ENCODE measurements around the gene ESPNL. TPM values are rescaled to one million over a fixed set of nuclear protein-coding genes. Genes with fewer than 3 reads are reported as not detected.
A peak's percentile ranks its signal among the peaks of the same experiment; 100 is the strongest.

ESPNL gene
- total and polyA plus RNA-seq, 9 of the 15 experiments (the other 6 are each of a cell fraction or from before 2014, with no cell fraction given): 0.03 to 0.09 (median 0.05) TPM; not detected in 3

- Histone ChIP-seq H3K79me2 (ENCODE audit: control insufficient read depth, insufficient read depth, low read length) (no peaks in the 10 kb centered on the region), H3K27ac (ENCODE audit: extremely low read depth, low read depth, low read length) (no peak overlapping the region), H3K4me1 (replicated peaks in 1 of 2; ENCODE audit: control insufficient read depth in 2 of 2, insufficient read depth in 2 of 2, low read length in 2 of 2) (peaks cover 6 to 34% of the 10 kb centered on the region in 2 experiments; a peak in 3 of 5 replicates), H4K20me1 (replicated peaks; ENCODE audit: control insufficient read depth, insufficient read depth, low read length) (no peaks in the 10 kb centered on the region), H2AFZ (ENCODE audit: low read depth, low read length) (no peak overlapping the region), H3K9me1 (ENCODE audit: control insufficient read depth, insufficient read depth, low read length) (peaks cover 3% of the 10 kb centered on the region), H3K9ac (ENCODE audit: insufficient read depth in 1 of 2, low read depth in 2 of 2, low read length in 2 of 2) (peak overlapping the region in 1 of 2 experiments; percentile 17; a peak in 1 of 4 replicates), H3K4me3 (no peak overlapping the region), H3K27me3 (ENCODE audit: control insufficient read depth in 2 of 2, insufficient read depth in 2 of 2, low read length in 2 of 2) (no peaks in the 10 kb centered on the region), H3K36me3 (ENCODE audit: control insufficient read depth, insufficient read depth, low read length) (peaks cover 10% of the 10 kb centered on the region; the same call in 2 of the 3 replicates), H3K4me2 (ENCODE audit: insufficient read depth, low read length) (no peak overlapping the region), H3K9me3 (replicated peaks; ENCODE audit: control insufficient read depth, insufficient read depth, low read depth, low read length) (no peaks in the 10 kb centered on the region)
- in situ Hi-C loops (cut with MboI) (no loop called here), intact Hi-C loops (cut with micrococcal nuclease) (no loop called here)
- TF ChIP-seq POLR2G (IDR thresholded peaks at IDR 0.05; ENCODE audit: low read depth, low read length) (peak; percentile 39; the same call in 1 of the 2 replicates), SMAD4 (CRISPR knock-in tag; conservative IDR thresholded peaks at IDR 0.05) (no peak)
- WGBS (ENCODE audit: insufficient coverage, low coverage, missing lambda C conversion rate): 84% methylated on average over 15 of the region's 22 CpGs
- no peak for ATAC-seq
- no peak for FAIRE-seq
- DNase-seq (ENCODE audit: extremely low read depth in 1 of 4, low spot score in 3 of 4): no peak
- POLR2A ChIA-PET: interaction anchor here (0.6 kb wide), 1 partner anchor 481 kb away, joined by 5 read pairs; no protein-coding TSS in a partner anchor
- CTCF ChIA-PET (ENCODE audit: low intra/inter-chr PET ratio): no interaction called here
- BruUV-seq (replicated peaks): no TSS peak
Observed at GRCh38 chr2:238096311-238097011, 3.7 kb upstream of the ESPNL start.

GRCh38 chr2:238097201-238097987, 2.7 kb upstream of the ESPNL start:
- in situ Hi-C loops (cut with MboI): no loop called here
- 84% methylated on average over 7 of the region's 19 CpGs for WGBS (ENCODE audit: insufficient coverage, low coverage, missing lambda C conversion rate)

More at GRCh38 chr2:238097201-238097987, 2.7 kb upstream of the ESPNL start:
- no peak for DNase-seq (ENCODE audit: extremely low read depth in 1 of 4, low spot score in 3 of 4)
- intact Hi-C loops (cut with micrococcal nuclease): no loop called here
- H3K4me1 ChIP-seq (replicated peaks in 1 of 2; ENCODE audit: control insufficient read depth in 2 of 2, insufficient read depth in 2 of 2, low read length in 2 of 2): peaks cover 6 to 43% of the 10 kb centered on the region in 2 experiments; a peak in 3 of 5 replicates
- no peak for FAIRE-seq
- H3K4me3 ChIP-seq: no peak overlapping the region
- H3K79me2 ChIP-seq (ENCODE audit: control insufficient read depth, insufficient read depth, low read length): no peaks in the 10 kb centered on the region
- peaks cover 8% of the 10 kb centered on the region; the same call in 2 of the 3 replicates for H3K36me3 ChIP-seq (ENCODE audit: control insufficient read depth, insufficient read depth, low read length)
- peaks cover 3% of the 10 kb centered on the region for H3K9me1 ChIP-seq (ENCODE audit: control insufficient read depth, insufficient read depth, low read length)
- H3K4me2 ChIP-seq (ENCODE audit: insufficient read depth, low read length): no peak overlapping the region
- no peak for ATAC-seq
- H3K27me3 ChIP-seq (ENCODE audit: control insufficient read depth in 2 of 2, insufficient read depth in 2 of 2, low read length in 2 of 2): no peaks in the 10 kb centered on the region
- no peaks in the 10 kb centered on the region for H3K9me3 ChIP-seq (replicated peaks; ENCODE audit: control insufficient read depth, insufficient read depth, low read depth, low read length)
- POLR2A ChIA-PET: interaction anchor here (1.4 kb wide), 1 partner anchor 10 kb away, joined by 6 read pairs; no protein-coding TSS in a partner anchor
- H3K9ac ChIP-seq (ENCODE audit: insufficient read depth in 1 of 2, low read depth in 2 of 2, low read length in 2 of 2): peak overlapping the region in 1 of 2 experiments; percentile 75; a peak in 2 of 4 replicates
- no peaks in the 10 kb centered on the region for H4K20me1 ChIP-seq (replicated peaks; ENCODE audit: control insufficient read depth, insufficient read depth, low read length)
- H2AFZ ChIP-seq (ENCODE audit: low read depth, low read length): no peak overlapping the region
- peak; percentile 6; the same call in 1 of the 2 replicates for TF ChIP-seq POLR2G (IDR thresholded peaks at IDR 0.05; ENCODE audit: low read depth, low read length)
- TF ChIP-seq, protein P1, sequence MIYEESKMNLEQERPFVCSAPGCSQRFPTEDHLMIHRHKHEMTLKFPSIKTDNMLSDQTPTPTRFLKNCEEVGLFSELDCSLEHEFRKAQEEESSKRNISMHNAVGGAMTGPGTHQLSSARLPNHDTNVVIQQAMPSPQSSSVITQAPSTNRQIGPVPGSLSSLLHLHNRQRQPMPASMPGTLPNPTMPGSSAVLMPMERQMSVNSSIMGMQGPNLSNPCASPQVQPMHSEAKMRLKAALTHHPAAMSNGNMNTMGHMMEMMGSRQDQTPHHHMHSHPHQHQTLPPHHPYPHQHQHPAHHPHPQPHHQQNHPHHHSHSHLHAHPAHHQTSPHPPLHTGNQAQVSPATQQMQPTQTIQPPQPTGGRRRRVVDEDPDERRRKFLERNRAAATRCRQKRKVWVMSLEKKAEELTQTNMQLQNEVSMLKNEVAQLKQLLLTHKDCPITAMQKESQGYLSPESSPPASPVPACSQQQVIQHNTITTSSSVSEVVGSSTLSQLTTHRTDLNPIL (CRISPR knock-in tag; IDR thresholded peaks at IDR 0.05): no peak
- BruUV-seq (replicated peaks): no TSS peak
- H3K27ac ChIP-seq (ENCODE audit: extremely low read depth, low read depth, low read length): no peak overlapping the region
- CTCF ChIA-PET (ENCODE audit: low intra/inter-chr PET ratio): interaction anchor here (0.7 kb wide), 1 partner anchor 105 kb away, joined by 5 read pairs; no protein-coding TSS in a partner anchor
